GM12878 (cell line): ENCODE measurements around the gene ZNF335. TPM values are rescaled to one million over a fixed set of nuclear protein-coding genes. Genes with fewer than 3 reads are reported as not detected.

Experiments
- ATAC-seq: fragments of 200-7000 bp; cut with Tn5 transposase; 3 replicates; pipeline ENCODE4 v1.9.1; 2020; ENCODE audit warnings: mild to moderate bottlenecking, moderate library complexity
- BruUV-seq: library from RNA; stranded (reverse); fragments of 400-500 nt; replicated peaks from 2 replicates; lab custom pipeline; 2021; lab: Mats Ljungman, UMichigan
- CTCF ChIA-PET: fragments of 300-600 bp; sonication (Branson Sonifier 250); formaldehyde crosslinking; extraction: SDS; loops from one replicate; lab custom pipeline; 2021; ENCODE audit warnings: inconsistent platforms; lab: Yijun Ruan, JAX
- POLR2A ChIA-PET: fragments of 350-600 bp; formaldehyde crosslinking; extraction: SDS; loops from one replicate; lab custom pipeline; 2021; ENCODE audit warnings: inconsistent platforms; lab: Charles Lee
- RAD21 ChIA-PET: fragments of 300-600 bp; sonication (Branson Sonifier 250); formaldehyde crosslinking; loops from one replicate; lab custom pipeline; 2023; ENCODE audit warnings: antibody characterized with exemption; ENCODE audit not compliant: unreplicated experiment; lab: Charles Lee
- SMC1A ChIA-PET: fragments of 300-600 bp; sonication (Branson Sonifier 250); formaldehyde crosslinking; loops from one replicate; lab custom pipeline; 2023; ENCODE audit not compliant: unreplicated experiment, uncharacterized antibody; lab: Charles Lee
- DNase-seq: peaks from one replicate; pipeline ENCODE4 v3.0.0-alpha.2; 2011; ENCODE audit warnings: low read depth, low spot score
- FAIRE-seq: peaks from 3 replicates; lab custom pipeline; 2011; peaks lifted over from hg19 to GRCh38; lab: Jason Lieb, UNC
- H2AFZ ChIP-seq: 2 replicates; pipeline ENCODE4 v1.6.0; 2011; ENCODE audit warnings: low read depth, low read length, control low read depth; ENCODE audit not compliant: control insufficient read depth
- H3K27ac ChIP-seq: 2 replicates; pipeline ENCODE4 v1.5.1; 2011; ENCODE audit warnings: control low read depth; ENCODE audit not compliant: control insufficient read depth, insufficient read depth
- H3K27me3 ChIP-seq, 2 experiments: replicated peaks in 1 of 2; 2 replicates each; pipeline versions ENCODE4 v1.6.0 to v1.6.1; 2011; ENCODE audit warnings: low read length in 1 of 2; ENCODE audit not compliant: control insufficient read depth in 2 of 2, insufficient read depth in 2 of 2
- H3K36me3 ChIP-seq, 2 experiments: 2 replicates each; pipeline ENCODE4 v1.5.1; 2011; ENCODE audit warnings: low read length in 1 of 2; ENCODE audit not compliant: control insufficient read depth in 2 of 2, insufficient read depth in 2 of 2
- H3K4me1 ChIP-seq: 2 replicates; pipeline ENCODE4 v1.6.1; 2011; ENCODE audit warnings: mild to moderate bottlenecking, low read length, moderate library complexity, mixed read lengths; ENCODE audit not compliant: control insufficient read depth, insufficient read depth
- H3K4me2 ChIP-seq: 2 replicates; pipeline ENCODE4 v1.6.0; 2011; ENCODE audit warnings: control low read depth; ENCODE audit not compliant: control insufficient read depth, insufficient read depth
- H3K4me3 ChIP-seq: fragments of 200-600 bp; sonication (generic); 2 replicates; pipeline ENCODE4 v1.5.1; 2016
- H3K79me2 ChIP-seq: 2 replicates; pipeline ENCODE4 v1.6.0; 2011; ENCODE audit warnings: low read length; ENCODE audit not compliant: control insufficient read depth, insufficient read depth
- H3K9ac ChIP-seq: 2 replicates; pipeline ENCODE4 v1.8.0; 2011; ENCODE audit warnings: low read length, control low read depth, mixed read lengths; ENCODE audit not compliant: control insufficient read depth, insufficient read depth
- H3K9me3 ChIP-seq: replicated peaks from 3 replicates; pipeline ENCODE4 v1.5.1; 2011; ENCODE audit warnings: mild to moderate bottlenecking, low read length; ENCODE audit not compliant: control insufficient read depth, insufficient read depth
- H4K20me1 ChIP-seq: 2 replicates; pipeline ENCODE4 v1.6.0; 2011; ENCODE audit not compliant: control insufficient read depth, insufficient read depth
- ASH2L ChIP-seq: fragments of 300-600, 200-600 bp; sonication (generic); IDR thresholded peaks from 2 replicates; pipeline ENCODE4 v1.6.1; 2017; ENCODE audit warnings: low read depth, mild to moderate bottlenecking, borderline replicate concordance
- BHLHE40 ChIP-seq, 2 experiments: fragments of 450-650 bp in 1 of 2; IDR thresholded peaks; 2 replicates each; pipeline ENCODE4 v1.6.1; 2011 to 2017; ENCODE audit warnings: low read depth in 2 of 2, borderline replicate concordance in 1 of 2, improper control_type of control experiment in 1 of 2, low read length in 1 of 2, mild to moderate bottlenecking in 1 of 2
- CBX3 ChIP-seq: fragments of 200-600 bp; sonication (generic); IDR thresholded peaks from 2 replicates; pipeline ENCODE4 v1.6.1; 2016; ENCODE audit warnings: low read depth, borderline replicate concordance
- CTCF ChIP-seq, 3 experiments: IDR thresholded peaks in 2 of 3; conservative IDR thresholded peaks in 1 of 3; 2 replicates each; pipeline ENCODE4 v1.5.1; 2011; ENCODE audit warnings: low read depth in 3 of 3, low read length in 3 of 3, mild to moderate bottlenecking in 3 of 3, control low read depth in 2 of 3, moderate library complexity in 2 of 3, inconsistent platforms in 1 of 3, mixed read lengths in 1 of 3; ENCODE audit not compliant: control insufficient read depth in 2 of 3, insufficient read depth in 1 of 3; ENCODE audit errors: extremely low read depth in 1 of 3
- EGR1 ChIP-seq, 2 experiments: IDR thresholded peaks; 1 replicate in 1 of 2; 2 replicates in 1 of 2; pipeline ENCODE4 v1.6.1; 2011 to 2012; ENCODE audit warnings: low read depth in 2 of 2, low read length in 2 of 2, borderline replicate concordance in 1 of 2, mild to moderate bottlenecking in 1 of 2, moderate library complexity in 1 of 2
- GABPA ChIP-seq: IDR thresholded peaks from 2 replicates; pipeline ENCODE4 v1.6.1; 2014; ENCODE audit warnings: antibody characterized with exemption, low read depth, mild to moderate bottlenecking, inconsistent platforms
- GATAD2B ChIP-seq: fragments of 450-650 bp; conservative IDR thresholded peaks from 2 replicates; pipeline ENCODE4 v1.6.1; 2017; ENCODE audit warnings: low read depth, mild to moderate bottlenecking, moderate library complexity
- KDM1A ChIP-seq: fragments of 200-600 bp; sonication (generic); IDR thresholded peaks from 2 replicates; pipeline ENCODE4 v1.6.1; 2016; ENCODE audit warnings: borderline replicate concordance
- MAX ChIP-seq: IDR thresholded peaks from 2 replicates; pipeline ENCODE4 v1.6.1; 2012; ENCODE audit warnings: low read depth, low read length, improper control_type of control experiment
- MEF2B ChIP-seq: fragments of 450-650 bp; IDR thresholded peaks from 2 replicates; pipeline ENCODE4 v1.6.1; 2018; ENCODE audit warnings: mild to moderate bottlenecking, moderate library complexity; ENCODE audit not compliant: partially characterized antibody, poor library complexity, severe bottlenecking
- NR2C2 ChIP-seq: IDR thresholded peaks from 2 replicates; pipeline ENCODE4 v1.6.1; 2011; ENCODE audit warnings: borderline replicate concordance, low read depth; ENCODE audit not compliant: control insufficient read depth, insufficient read length
- RBBP5 ChIP-seq: fragments of 200-600 bp; sonication (generic); conservative IDR thresholded peaks from 2 replicates; pipeline ENCODE4 v1.6.1; 2016
- RFX5 ChIP-seq: IDR thresholded peaks from 2 replicates; pipeline ENCODE4 v1.6.1; 2011; ENCODE audit warnings: low read depth, low read length, improper control_type of control experiment
- SIN3A ChIP-seq: IDR thresholded peaks from 2 replicates; pipeline ENCODE4 v1.6.1; 2012; ENCODE audit warnings: low read depth, low read length, improper control_type of control experiment
- SKIL ChIP-seq: fragments of 450-650 bp; IDR thresholded peaks from 2 replicates; pipeline ENCODE4 v1.6.1; 2017; ENCODE audit warnings: mild to moderate bottlenecking, low read depth, inconsistent platforms; ENCODE audit not compliant: poor library complexity, severe bottlenecking
- STAT1 ChIP-seq: fragments of 450-650 bp; conservative IDR thresholded peaks from 2 replicates; pipeline ENCODE4 v1.6.1; 2014; ENCODE audit warnings: antibody characterized with exemption, mild to moderate bottlenecking
- WGBS: methylation state at CpG from one replicate; pipeline ENCODE4 v1.1.6; 2016; ENCODE audit warnings: low lambda C conversion rate; ENCODE audit not compliant: insufficient replicate concordance, insufficient coverage; ENCODE audit errors: missing lambda C conversion rate; 5-methylcytosine and 5-hydroxymethylcytosine counted together
- in situ Hi-C: fragments of 300-500 bp; cut with MboI; formaldehyde crosslinking; loops from 9 replicates; pipeline ENCODE4 v1.14.3; 2018; ENCODE audit warnings: mixed read lengths
- intact Hi-C: fragments of 100-400 bp; cut with micrococcal nuclease; formaldehyde crosslinking; loops from one replicate; pipeline ENCODE4 v1.14.2; 2022; ENCODE audit not compliant: unreplicated experiment
- polyA plus RNA-seq, 11 experiments: library from polyadenylated mRNA; depleted of rRNA in 4 of 11; unstranded in 6 of 11; stranded (reverse) in 5 of 11; fragments of >200 nt; fragmentation: Nextera tagmentation in 4 of 11; fragmentation: Illumina TruSeq in 1 of 11; extraction: Ambion mirVana in 4 of 11; extraction: Trizol in 1 of 11; gene quantifications; 1 replicate in 1 of 11; 2 replicates in 10 of 11; pipeline versions ENCODE4 v1.2.1 to v1.2.3, GENCODE V29; 2011 to 2016; ENCODE audit warnings: inconsistent platforms in 2 of 11, missing spikeins in 2 of 11, low read depth in 1 of 11
- total RNA-seq, 4 experiments: library from RNA; depleted of rRNA in 3 of 4; stranded (reverse); fragments of >200 nt in 3 of 4; fragmentation: Illumina TruSeq in 1 of 4; extraction: Trizol in 1 of 4; gene quantifications; 2 replicates each; pipeline versions ENCODE4 v1.2.1 to v1.2.3, GENCODE V29; 2013 to 2021

Gene ZNF335
- total and polyA plus RNA-seq, 10 of the 15 experiments (the other 5 are each of a cell fraction or from before 2014, with no cell fraction given), result 0.74 to 30.1 (median 14.5) TPM

- H3K9me3 ChIP-seq, result no peaks in the 10 kb centered on the region
- H2AFZ ChIP-seq, result peak overlapping the region; percentile 90
- H3K27me3 ChIP-seq, result no peaks in the 10 kb centered on the region
- CTCF ChIA-PET, result no interaction called here
- no peaks in the 10 kb centered on the region for H3K36me3 ChIP-seq
- no TSS peak for BruUV-seq
- intact Hi-C loops, result no loop called here
- H3K27ac ChIP-seq, result no peak overlapping the region
- 13% methylated on average over 4 of the region's 4 CpGs for WGBS
- peaks cover 15% of the 10 kb centered on the region for H3K4me1 ChIP-seq
- no peaks in the 10 kb centered on the region for H3K79me2 ChIP-seq
- FAIRE-seq (no peak), DNase-seq (no peak), ATAC-seq (no peak)
- in situ Hi-C loops, result no loop called here
- RAD21 ChIA-PET, result interaction anchor here (0.6 kb wide), 1 partner anchor 1438 kb away, joined by 3 read pairs; no protein-coding TSS in a partner anchor
- POLR2A ChIA-PET, result interaction anchor here (0.7 to 3.9 kb wide), 2 partner anchors 22 to 48 kb away, joined by 3 to 32 read pairs; partner anchors contain the start of gene PCIF1
- H4K20me1 ChIP-seq, result no peaks in the 10 kb centered on the region
- peak overlapping the region; percentile 99 for H3K4me2 ChIP-seq
- H3K9ac ChIP-seq, result peak overlapping the region; percentile 26
- TF ChIP-seq SIN3A, result no peak
- TF ChIP-seq EGR1 (IDR thresholded peaks at IDR 0.05; ENCODE audit: borderline replicate concordance in 1 of 2, low read depth in 2 of 2, low read length in 2 of 2), result no peak
- no peak for TF ChIP-seq GABPA
- no peak for TF ChIP-seq CBX3
- TF ChIP-seq STAT1, result no peak
- TF ChIP-seq GATAD2B, result no peak
- TF ChIP-seq NR2C2, result no peak
- no peak for TF ChIP-seq MEF2B
- no peak for TF ChIP-seq ASH2L
- TF ChIP-seq KDM1A, result no peak
- no peak for TF ChIP-seq RFX5
- no peak for TF ChIP-seq BHLHE40 (IDR thresholded peaks at IDR 0.05; ENCODE audit: borderline replicate concordance in 1 of 2, low read depth in 2 of 2, low read length in 1 of 2)
- no peak for TF ChIP-seq RBBP5
- TF ChIP-seq CTCF (IDR thresholded peaks at IDR 0.05 in 2 of 3, conservative IDR thresholded peaks at IDR 0.05 in 1 of 3; ENCODE audit: control insufficient read depth in 2 of 3, extremely low read depth in 1 of 3, insufficient read depth in 1 of 3, low read depth in 3 of 3, low read length in 3 of 3), result no peak
- no peak for TF ChIP-seq SKIL
- TF ChIP-seq MAX, result no peak
- SMC1A ChIA-PET, result interaction anchor here (1.1 to 3.5 kb wide), 2 partner anchors 20 to 49 kb away, joined by 3 to 12 read pairs; partner anchors contain the start of genes CTSA and NEURL2
- H3K4me3 ChIP-seq, result peak overlapping the region; percentile 77; the same call in 1 of the 2 replicates
These were observed 59.7 kb downstream of the ZNF335 start for GRCh38 chr20:45912344-45912682.
